ENCODE measurements around the gene DIAPH1.

Gene DIAPH1

GRCh38 chr5:141618804-141619554 is at the start of gene DIAPH1:
DIAPH1 (minus strand) TSS chr5:141619000; CDS start chr5:141618914, 86 bp downstream.
- DNase-seq (ENCODE audit: low read depth in 1 of 2, low spot score in 1 of 2) = peak; percentile 95 to 98

- DNase-seq (ENCODE audit: low read depth in 1 of 2, low spot score in 1 of 2) = no peak
Observed at GRCh38 chr5:141665995-141666940, 47.5 kb upstream of the DIAPH1 start.

GRCh38 chr5:141664733-141665461 is 46.1 kb upstream of the DIAPH1 start:
- peak; percentile 50 to 66 for DNase-seq (ENCODE audit: low read depth in 1 of 2, low spot score in 1 of 2)

GRCh38 chr5:141663506-141663905 is 44.7 kb upstream of the DIAPH1 start:
- DNase-seq (ENCODE audit: low read depth in 1 of 2, low spot score in 1 of 2) = no peak

GRCh38 chr5:141662028-141662427 is 43.2 kb upstream of the DIAPH1 start:
- no peak for DNase-seq (ENCODE audit: low read depth in 1 of 2, low spot score in 1 of 2)

GRCh38 chr5:141657937-141658545 is 39.2 kb upstream of the DIAPH1 start:
- no peak for DNase-seq (ENCODE audit: low read depth in 1 of 2, low spot score in 1 of 2)

- no peak for DNase-seq (ENCODE audit: low read depth in 1 of 2, low spot score in 1 of 2)
Observed at GRCh38 chr5:141657404-141657803, 38.6 kb upstream of the DIAPH1 start.

- DNase-seq (ENCODE audit: low read depth in 1 of 2, low spot score in 1 of 2) = no peak
Observed at GRCh38 chr5:141656396-141656795, 37.6 kb upstream of the DIAPH1 start.

GRCh38 chr5:141655020-141655419 is 36.2 kb upstream of the DIAPH1 start:
- DNase-seq (ENCODE audit: low read depth in 1 of 2, low spot score in 1 of 2) = no peak

GRCh38 chr5:141654298-141654697 is 35.5 kb upstream of the DIAPH1 start:
- DNase-seq (ENCODE audit: low read depth in 1 of 2, low spot score in 1 of 2) = no peak

- no peak for DNase-seq (ENCODE audit: low read depth in 1 of 2, low spot score in 1 of 2)
Observed at GRCh38 chr5:141651728-141652105, 32.9 kb upstream of the DIAPH1 start.

- peak; percentile 65 to 73 for DNase-seq (ENCODE audit: low read depth in 1 of 2, low spot score in 1 of 2)
Observed at GRCh38 chr5:141650851-141651727, 32.3 kb upstream of the DIAPH1 start, which contains the start of gene FCHSD1. FCHSD1 (minus strand) TSS chr5:141651418; CDS start chr5:141651368, 50 bp downstream.

GRCh38 chr5:141649972-141650371 is 31.2 kb upstream of the DIAPH1 start:
- DNase-seq (ENCODE audit: low read depth in 1 of 2, low spot score in 1 of 2) = no peak

- DNase-seq (ENCODE audit: low read depth in 1 of 2, low spot score in 1 of 2) = no peak
Observed at GRCh38 chr5:141649056-141649688, 30.4 kb upstream of the DIAPH1 start.

- no peak for DNase-seq (ENCODE audit: low read depth in 1 of 2, low spot score in 1 of 2)
Observed at GRCh38 chr5:141647851-141648250, 29.1 kb upstream of the DIAPH1 start.

- no peak for DNase-seq (ENCODE audit: low read depth in 1 of 2, low spot score in 1 of 2)
Observed at GRCh38 chr5:141647242-141647641, 28.4 kb upstream of the DIAPH1 start.

GRCh38 chr5:141646026-141646425 is 27.2 kb upstream of the DIAPH1 start:
- no peak for DNase-seq (ENCODE audit: low read depth in 1 of 2, low spot score in 1 of 2)

- no peak for DNase-seq (ENCODE audit: low read depth in 1 of 2, low spot score in 1 of 2)
Observed at GRCh38 chr5:141641634-141642267, 23.0 kb upstream of the DIAPH1 start.

- no peak for DNase-seq (ENCODE audit: low read depth in 1 of 2, low spot score in 1 of 2)
Observed at GRCh38 chr5:141640698-141641097, 21.9 kb upstream of the DIAPH1 start.

Measured in activated T-helper 1 cell treated with anti-CD3 and anti-CD28 coated beads, Interleukin-2, amount 50 U/mL, for 16 hours (primary cell).